ENCODE data around the gene CCDC43.
"Not testable (repeated sequence)": the region's sequence is repeated elsewhere in the genome, so short reads cannot be mapped to it uniquely, and the experiment has no call there.

DNA sequence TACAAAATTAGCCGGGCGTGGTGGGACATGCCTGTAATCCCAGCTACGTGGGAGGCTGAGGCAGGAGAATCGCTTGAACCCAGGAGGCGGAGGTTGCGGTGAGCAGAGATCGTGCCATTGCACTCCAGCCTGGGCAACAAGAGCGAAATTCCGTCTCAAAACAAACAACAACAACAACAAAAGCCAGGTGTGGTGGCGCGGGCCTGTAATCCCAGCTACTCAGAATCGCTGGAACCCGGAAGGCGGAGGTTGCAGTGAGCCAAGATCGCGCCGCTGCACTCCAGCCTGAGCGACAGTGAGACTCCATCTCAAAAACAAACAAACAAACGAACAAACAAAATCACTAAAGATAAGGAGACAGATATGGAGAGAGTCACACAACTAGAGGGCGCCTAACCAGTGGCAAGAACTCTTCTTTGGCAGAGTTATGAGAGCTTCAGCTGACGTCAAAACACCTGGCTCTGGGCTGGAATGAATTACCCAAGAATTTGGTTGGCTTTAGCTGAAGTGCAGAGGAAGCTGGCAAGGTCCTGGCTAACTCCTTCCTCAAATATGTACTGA, 1.2 kb upstream of the CCDC43 start:
- TF ChIP-seq, protein P1, sequence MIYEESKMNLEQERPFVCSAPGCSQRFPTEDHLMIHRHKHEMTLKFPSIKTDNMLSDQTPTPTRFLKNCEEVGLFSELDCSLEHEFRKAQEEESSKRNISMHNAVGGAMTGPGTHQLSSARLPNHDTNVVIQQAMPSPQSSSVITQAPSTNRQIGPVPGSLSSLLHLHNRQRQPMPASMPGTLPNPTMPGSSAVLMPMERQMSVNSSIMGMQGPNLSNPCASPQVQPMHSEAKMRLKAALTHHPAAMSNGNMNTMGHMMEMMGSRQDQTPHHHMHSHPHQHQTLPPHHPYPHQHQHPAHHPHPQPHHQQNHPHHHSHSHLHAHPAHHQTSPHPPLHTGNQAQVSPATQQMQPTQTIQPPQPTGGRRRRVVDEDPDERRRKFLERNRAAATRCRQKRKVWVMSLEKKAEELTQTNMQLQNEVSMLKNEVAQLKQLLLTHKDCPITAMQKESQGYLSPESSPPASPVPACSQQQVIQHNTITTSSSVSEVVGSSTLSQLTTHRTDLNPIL (CRISPR knock-in tag; IDR thresholded peaks at IDR 0.05; ENCODE audit: low read depth): not testable (repeated sequence)
- TF ChIP-seq, protein P2, sequence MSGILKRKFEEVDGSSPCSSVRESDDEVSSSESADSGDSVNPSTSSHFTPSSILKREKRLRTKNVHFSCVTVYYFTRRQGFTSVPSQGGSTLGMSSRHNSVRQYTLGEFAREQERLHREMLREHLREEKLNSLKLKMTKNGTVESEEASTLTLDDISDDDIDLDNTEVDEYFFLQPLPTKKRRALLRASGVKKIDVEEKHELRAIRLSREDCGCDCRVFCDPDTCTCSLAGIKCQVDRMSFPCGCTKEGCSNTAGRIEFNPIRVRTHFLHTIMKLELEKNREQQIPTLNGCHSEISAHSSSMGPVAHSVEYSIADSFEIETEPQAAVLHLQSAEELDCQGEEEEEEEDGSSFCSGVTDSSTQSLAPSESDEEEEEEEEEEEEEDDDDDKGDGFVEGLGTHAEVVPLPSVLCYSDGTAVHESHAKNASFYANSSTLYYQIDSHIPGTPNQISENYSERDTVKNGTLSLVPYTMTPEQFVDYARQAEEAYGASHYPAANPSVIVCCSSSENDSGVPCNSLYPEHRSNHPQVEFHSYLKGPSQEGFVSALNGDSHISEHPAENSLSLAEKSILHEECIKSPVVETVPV (CRISPR knock-in tag; IDR thresholded peaks at IDR 0.05): not testable (repeated sequence)
- TF ChIP-seq ZFP3, CSDC2, GLIS3 (CRISPR knock-in tag; IDR thresholded peaks at IDR 0.05): not testable (repeated sequence)
- TF ChIP-seq, protein P3, sequence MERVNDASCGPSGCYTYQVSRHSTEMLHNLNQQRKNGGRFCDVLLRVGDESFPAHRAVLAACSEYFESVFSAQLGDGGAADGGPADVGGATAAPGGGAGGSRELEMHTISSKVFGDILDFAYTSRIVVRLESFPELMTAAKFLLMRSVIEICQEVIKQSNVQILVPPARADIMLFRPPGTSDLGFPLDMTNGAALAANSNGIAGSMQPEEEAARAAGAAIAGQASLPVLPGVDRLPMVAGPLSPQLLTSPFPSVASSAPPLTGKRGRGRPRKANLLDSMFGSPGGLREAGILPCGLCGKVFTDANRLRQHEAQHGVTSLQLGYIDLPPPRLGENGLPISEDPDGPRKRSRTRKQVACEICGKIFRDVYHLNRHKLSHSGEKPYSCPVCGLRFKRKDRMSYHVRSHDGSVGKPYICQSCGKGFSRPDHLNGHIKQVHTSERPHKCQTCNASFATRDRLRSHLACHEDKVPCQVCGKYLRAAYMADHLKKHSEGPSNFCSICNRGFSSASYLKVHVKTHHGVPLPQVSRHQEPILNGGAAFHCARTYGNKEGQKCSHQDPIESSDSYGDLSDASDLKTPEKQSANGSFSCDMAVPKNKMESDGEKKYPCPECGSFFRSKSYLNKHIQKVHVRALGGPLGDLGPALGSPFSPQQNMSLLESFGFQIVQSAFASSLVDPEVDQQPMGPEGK (CRISPR knock-in tag; IDR thresholded peaks at IDR 0.05; ENCODE audit: borderline replicate concordance): not testable (repeated sequence)
